HG03045 (cell line): ENCODE data around the gene TSGA10IP.

Source experiments
- ATAC-seq: cut with Tn5 transposase; IDR thresholded peaks from one replicate; pipeline ENCODE4 v1.9.1; 2021; ENCODE audit warnings: mild to moderate bottlenecking, moderate library complexity; ENCODE audit not compliant: unreplicated experiment

Gene TSGA10IP

GRCh38 chr11:65917434-65918210 is 27.7 kb upstream of the TSGA10IP start:
- no peak for ATAC-seq

- peak; percentile 51 for ATAC-seq
Observed at GRCh38 chr11:65918211-65919140, 26.8 kb upstream of the TSGA10IP start, which contains the start of gene C11orf68. TSS of gene C11orf68 (minus strand) at chr11:65919062. CDS start at chr11:65919031, 31 bp downstream.

GRCh38 chr11:65919141-65919572 is 26.1 kb upstream of the TSGA10IP start, which contains the start of gene DRAP1:
TSS of gene DRAP1 (plus strand) at chr11:65919426. CDS start at chr11:65919502, 76 bp downstream.
- ATAC-seq = peak; percentile 79

- peak; percentile 40 for ATAC-seq
Observed at GRCh38 chr11:65919573-65920371, 25.5 kb upstream of the TSGA10IP start.

- no peak for ATAC-seq
Observed at GRCh38 chr11:65920372-65920802, 24.9 kb upstream of the TSGA10IP start.

- no peak for ATAC-seq
Observed at GRCh38 chr11:65921033-65921555, 24.2 kb upstream of the TSGA10IP start.

GRCh38 chr11:65921876-65922275 is 23.4 kb upstream of the TSGA10IP start:
- no peak for ATAC-seq

- ATAC-seq = no peak
Observed at GRCh38 chr11:65922565-65922964, 22.7 kb upstream of the TSGA10IP start.

- no peak for ATAC-seq
Observed at GRCh38 chr11:65925397-65925796, 19.9 kb upstream of the TSGA10IP start.

- ATAC-seq = peak; percentile 65
Observed at GRCh38 chr11:65927904-65928397, 17.3 kb upstream of the TSGA10IP start.

- ATAC-seq = no peak
Observed at GRCh38 chr11:65928667-65929066, 16.6 kb upstream of the TSGA10IP start.

GRCh38 chr11:65931773-65932557 is 13.3 kb upstream of the TSGA10IP start:
- no peak for ATAC-seq

- ATAC-seq = no peak
Observed at GRCh38 chr11:65932558-65932919, 12.7 kb upstream of the TSGA10IP start.

GRCh38 chr11:65934014-65934413 is 11.3 kb upstream of the TSGA10IP start:
- ATAC-seq = no peak

- no peak for ATAC-seq
Observed at GRCh38 chr11:65937766-65938165, 7.5 kb upstream of the TSGA10IP start.

GRCh38 chr11:65941720-65942310 is 3.5 kb upstream of the TSGA10IP start:
- no peak for ATAC-seq

GRCh38 chr11:65942531-65942930 is 2.7 kb upstream of the TSGA10IP start:
- no peak for ATAC-seq

- ATAC-seq = no peak
Observed at GRCh38 chr11:65944191-65944590, 1.1 kb upstream of the TSGA10IP start.

GRCh38 chr11:65944767-65945166 is 513 bp upstream of the TSGA10IP start:
- no peak for ATAC-seq
